Renal pelvis (tissue), 4 donors: ENCODE data around the gene CYB5R3. TPM values are rescaled to one million over a fixed set of nuclear protein-coding genes. Genes with fewer than 3 reads are reported as not detected.
"Not testable (repeated sequence)": the region's sequence is repeated elsewhere in the genome, so short reads cannot be mapped to it uniquely, and the experiment has no call there.

ENCODE experiments used
- DNase-seq: peaks from one replicate; pipeline ENCODE4 v3.0.0-alpha.2; 2013
- polyA plus RNA-seq, 3 donors: library from polyadenylated mRNA; unstranded; fragments of 120-200 nt; gene quantifications; one replicate each; pipeline ENCODE4 v1.2.1, GENCODE V29; 2013; ENCODE audit not compliant: insufficient read length in 3 of 3

Gene CYB5R3
- polyA plus RNA-seq, 3 donors, result 147 to 188 (median 185) TPM

- no peak for DNase-seq
Measured at GRCh38 chr22:42630211-42630610, 19.0 kb downstream of the CYB5R3 start.

DNA sequence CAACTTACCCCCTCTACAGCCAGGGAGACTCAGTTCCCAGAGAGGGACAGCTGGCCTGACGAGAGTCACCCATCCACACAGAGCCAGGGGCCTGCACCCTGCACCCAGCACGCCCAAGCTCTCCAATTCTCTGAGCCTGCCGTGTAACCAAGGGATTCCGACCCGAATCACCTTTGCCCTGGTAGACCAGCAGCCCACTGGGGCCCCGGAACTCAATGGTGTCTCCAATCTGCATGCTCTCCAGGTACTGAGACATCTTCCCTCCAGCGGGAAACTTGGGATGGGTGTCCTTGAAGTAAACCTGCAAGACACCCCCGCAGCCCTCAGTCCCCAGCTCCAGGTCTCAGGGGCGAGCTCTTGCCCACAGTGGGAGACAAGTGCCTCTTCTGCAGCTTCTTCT is 21.2 kb downstream of the CYB5R3 start:
- DNase-seq, result no peak

DNA sequence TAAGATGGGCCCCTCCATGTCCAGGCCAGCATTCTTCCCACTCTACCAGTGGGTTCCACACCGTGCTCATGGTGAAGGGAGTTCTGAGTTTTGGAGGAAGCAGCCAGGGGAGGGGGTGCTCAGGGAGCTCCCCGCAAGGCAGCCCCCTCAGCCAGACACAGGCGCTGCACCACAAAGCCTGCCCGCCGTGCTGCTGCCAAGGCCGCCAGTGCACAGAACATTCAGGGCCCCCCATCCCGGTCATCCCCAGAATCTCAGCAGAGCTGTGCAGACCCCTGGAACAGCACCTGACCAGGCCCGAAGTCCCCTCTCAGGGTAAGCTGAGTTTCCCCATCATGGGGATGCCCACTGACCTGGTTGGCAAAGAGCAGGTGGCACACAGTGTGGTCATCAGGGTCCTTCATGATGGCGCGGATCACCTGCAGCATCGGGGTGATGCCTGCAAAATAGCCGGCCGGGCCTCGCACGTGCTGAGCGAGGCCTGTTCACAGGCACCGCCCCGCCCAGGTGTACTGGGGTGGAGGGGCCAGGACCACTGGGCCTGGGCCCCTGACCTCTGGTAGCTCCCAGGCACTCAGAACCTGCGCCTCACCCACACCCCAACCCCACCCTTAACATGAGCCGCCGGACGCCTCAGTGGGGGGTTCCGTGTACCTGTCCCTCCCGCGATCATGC is 22.1 kb downstream of the CYB5R3 start:
- DNase-seq, result no peak

- no peak for DNase-seq
Measured at GRCh38 chr22:42626431-42626830, 22.8 kb downstream of the CYB5R3 start.

DNA sequence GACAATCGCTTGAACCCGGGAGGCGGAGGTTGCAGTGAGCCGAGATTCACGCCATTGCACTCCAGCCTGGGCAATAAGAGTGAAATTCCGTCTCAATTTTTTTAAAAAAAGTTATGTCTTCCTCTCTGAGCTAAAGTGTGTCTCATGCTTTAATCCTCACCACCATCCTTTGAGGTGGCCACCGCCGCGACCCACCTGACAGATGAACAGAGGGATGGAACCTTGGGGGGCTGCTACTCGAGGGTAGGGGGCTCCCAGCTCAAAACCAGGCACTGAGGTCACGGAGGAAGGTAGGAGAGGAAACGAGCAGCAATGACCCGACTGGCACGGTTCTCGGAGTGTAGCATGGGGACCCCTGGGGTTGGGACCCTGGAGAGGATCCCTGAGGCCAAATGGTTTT is 23.8 kb downstream of the CYB5R3 start:
- no peak for DNase-seq

DNA sequence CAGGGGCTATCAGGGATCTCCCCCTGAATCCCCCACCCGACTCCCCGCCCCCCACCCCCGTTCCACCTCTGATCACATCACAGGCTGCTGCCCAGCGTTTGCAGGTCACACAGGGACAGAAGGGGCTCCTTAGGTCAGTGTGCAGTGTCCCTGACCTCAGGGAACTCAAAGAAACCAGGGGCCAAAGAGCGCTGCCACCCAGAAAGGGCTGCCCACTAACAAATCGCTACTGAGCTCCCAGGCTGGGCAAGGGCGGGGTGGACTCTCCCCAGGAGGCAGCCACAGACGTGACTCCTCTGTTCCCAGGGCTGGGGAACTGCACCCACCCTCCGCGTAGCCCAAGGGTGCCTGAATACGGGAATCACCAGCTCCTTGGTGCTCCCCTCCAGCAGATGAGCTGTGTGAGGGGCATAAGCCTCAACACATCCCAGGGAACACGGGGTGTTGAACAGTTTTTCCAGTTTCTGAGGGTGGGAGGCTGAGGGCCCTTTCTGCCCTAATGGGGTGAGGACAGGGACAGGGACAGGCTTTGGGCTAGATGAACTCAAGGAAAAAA is 24.6 kb downstream of the CYB5R3 start:
- no peak for DNase-seq

DNA sequence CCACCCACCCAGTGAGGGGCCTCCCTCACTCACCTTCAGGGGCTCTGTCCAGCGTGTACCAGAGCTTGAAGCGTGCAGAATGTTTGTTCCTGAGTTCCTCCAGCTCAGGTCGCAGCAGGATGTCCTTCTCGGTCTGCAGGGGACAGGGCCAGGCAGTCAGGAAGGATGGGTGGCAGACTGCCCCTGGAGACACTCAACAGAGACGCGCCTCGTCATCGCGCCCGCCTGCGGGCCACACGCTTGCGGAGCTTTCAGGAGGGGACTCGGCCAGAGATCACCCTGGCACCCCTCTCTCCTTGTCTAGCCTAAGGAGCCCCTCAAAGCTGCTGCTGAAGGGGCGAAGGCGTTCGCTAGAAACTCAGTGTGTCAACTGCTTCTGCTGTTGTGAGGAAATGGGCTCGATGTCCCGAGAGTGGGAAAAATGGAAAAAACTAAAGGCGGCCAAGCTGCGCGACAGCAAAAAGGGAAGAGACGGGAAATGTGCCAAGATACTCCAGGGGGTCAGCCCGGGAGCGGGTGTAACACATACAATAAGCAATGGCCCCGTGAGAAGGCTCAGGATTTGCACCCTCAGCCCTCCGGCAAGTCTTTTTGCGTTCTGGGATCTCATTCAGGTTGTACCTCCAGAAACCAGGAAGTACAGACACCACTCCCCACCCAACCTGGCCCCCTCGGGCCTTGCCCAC is 25.3 kb downstream of the CYB5R3 start:
- no peak for DNase-seq

GRCh38 chr22:42623301-42623751 is 25.9 kb downstream of the CYB5R3 start:
- no peak for DNase-seq

- DNase-seq, result no peak
Measured at GRCh38 chr22:42622061-42622710, 27.0 kb downstream of the CYB5R3 start.

DNA sequence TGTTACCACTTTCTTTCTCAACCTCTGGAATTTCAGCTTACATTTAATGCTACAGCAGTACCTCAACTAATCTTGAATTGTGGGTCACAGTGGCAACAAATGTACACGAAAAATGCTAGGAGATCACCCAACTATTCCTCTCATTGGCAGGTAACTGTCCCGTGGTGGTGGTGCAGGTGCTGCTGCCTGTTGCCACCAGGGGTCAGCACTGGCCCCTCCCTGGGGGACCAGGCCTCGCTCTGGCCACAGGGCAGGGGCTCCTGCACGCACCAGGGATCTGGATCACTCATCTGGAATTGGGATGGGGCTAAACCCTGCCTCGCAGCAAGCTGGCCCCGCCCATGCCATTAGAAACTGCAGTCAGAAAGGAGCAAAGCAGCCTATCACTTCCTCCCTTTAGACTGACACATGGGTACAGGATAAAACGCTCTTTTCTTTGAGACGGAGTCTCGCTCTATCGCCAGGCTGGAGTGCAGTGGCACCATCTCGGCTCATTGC is 27.6 kb downstream of the CYB5R3 start:
- peak; percentile 70 for DNase-seq

- no peak for DNase-seq
Measured at GRCh38 chr22:42620084-42620483, 29.1 kb downstream of the CYB5R3 start.

DNA sequence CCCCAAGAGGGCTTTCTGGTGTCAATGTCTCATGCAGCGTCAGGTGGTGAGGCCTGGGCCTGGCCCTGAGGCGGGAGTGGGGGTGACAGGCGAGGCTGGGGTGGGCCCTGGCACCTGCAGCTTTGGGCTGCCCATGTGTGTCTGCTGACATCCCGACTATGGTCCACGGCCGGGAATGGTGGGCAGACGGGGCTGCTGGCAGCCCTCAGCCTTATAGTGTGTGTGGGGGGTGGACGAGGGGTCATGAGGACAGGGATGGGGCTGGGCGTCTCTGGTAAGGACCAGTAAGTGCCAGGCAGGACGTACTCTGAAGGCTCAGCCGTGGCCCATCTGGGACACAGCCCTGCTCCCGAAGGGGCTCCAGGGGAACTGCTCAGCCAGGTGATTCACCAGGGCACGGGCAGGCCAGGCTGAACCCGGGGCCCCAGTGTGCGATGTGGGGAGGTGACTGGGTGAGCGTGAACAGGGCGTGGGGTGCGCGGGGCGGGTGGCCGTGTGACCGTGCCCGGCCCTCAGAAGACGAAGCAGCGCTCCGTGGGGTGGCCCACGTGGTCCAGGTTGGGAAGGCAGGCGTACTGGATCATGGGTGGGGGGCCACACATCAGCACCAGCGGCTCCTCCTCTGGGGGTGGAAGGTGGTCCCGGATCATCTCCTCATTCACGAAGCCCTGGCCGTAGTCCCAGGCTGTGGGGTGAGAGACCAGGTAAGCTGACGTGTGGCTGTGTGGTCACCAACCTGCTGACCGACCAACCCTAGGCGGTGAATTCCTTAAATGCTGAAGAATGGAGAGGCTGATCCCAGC is 29.7 kb downstream of the CYB5R3 start:
- no peak for DNase-seq

GRCh38 chr22:42617155-42617983 is 31.8 kb downstream of the CYB5R3 start:
- no peak for DNase-seq

DNA sequence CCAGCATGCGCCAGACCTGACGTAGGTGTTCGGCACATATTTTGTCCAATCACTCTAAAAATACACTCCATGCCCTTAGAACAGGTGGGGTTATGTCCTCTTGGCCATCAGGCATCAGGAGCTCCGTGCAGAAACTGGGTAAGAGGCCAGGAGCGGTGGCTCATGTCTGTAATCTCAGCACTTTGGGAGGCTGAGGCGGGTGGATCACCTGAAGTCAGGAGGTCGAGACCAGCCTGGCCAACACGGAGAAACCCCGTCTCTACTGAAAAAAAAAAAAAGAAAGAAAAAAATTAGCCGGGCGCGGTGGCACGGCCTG is 33.4 kb downstream of the CYB5R3 start:
- DNase-seq, result not testable (repeated sequence)

DNA sequence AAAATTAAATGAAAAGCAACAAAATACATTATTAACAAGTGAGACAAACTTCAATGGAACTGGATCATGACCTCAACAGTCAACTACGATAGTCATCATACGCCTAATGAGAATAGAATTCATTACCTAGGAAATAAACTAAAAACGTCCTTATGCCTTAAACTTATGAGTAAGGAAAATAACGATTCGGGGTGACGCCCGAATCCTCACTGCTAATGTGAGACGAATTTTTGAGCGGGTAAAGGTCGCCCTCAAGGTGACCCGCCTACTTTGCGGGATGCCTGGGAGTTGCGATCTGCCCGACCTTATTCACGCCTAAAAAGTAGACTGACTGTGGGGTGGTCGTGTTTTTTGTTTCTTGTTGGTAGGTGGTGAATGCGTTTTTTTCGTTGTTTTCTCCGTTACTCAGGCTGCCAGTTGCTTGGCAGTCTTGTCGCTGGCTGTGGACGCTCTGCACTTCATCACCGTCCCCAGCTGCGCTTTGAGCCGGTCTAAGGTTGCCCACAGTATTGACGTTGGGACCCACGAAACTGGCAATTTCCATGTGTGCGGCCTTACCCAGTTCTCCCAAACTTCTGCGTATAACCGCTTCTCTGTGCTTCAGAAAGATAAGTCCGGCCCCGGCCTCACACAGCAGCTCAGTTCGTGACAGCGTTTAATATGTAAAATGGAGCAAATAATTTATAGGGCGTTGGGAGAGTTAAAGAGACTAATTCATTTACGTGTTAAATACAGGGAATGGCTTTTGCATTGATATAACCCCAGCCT is 33.9 kb downstream of the CYB5R3 start:
- DNase-seq, result peak; percentile 97

- DNase-seq, result peak; percentile 99
Measured at GRCh38 chr22:42614312-42615091, 34.7 kb downstream of the CYB5R3 start, which contains the start of gene POLDIP3. POLDIP3 (minus strand) TSS chr22:42614883; CDS start chr22:42614857, 26 bp downstream.

- no peak for DNase-seq
Measured at GRCh38 chr22:42613872-42614301, 35.3 kb downstream of the CYB5R3 start.

GRCh38 chr22:42612336-42612735 is 36.9 kb downstream of the CYB5R3 start:
- no peak for DNase-seq

DNA sequence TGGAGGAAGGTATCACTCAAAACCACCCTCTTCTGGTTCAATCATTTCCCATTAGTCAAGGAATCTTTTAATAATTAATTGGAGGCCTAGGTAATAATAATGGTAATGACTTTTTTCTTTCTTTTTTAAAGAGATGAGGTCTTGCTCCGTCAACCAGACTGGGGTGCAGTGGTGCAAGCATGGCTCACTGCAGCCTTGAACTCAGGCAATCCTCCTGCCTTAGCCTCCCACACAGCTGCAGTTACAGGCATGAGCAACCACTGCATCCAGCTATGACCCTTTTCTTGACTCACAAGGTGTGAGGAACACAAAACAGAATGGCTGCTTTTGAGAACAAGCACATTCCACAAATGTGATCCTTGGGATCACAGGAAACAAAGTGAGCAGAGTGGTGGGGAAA is 38.1 kb downstream of the CYB5R3 start:
- no peak for DNase-seq
